ENCODE results near the gene HSD17B13.
"Not testable (repeated sequence)": the region's sequence is repeated elsewhere in the genome, so short reads cannot be mapped to it uniquely, and the experiment has no call there.

Gene HSD17B13

DNA sequence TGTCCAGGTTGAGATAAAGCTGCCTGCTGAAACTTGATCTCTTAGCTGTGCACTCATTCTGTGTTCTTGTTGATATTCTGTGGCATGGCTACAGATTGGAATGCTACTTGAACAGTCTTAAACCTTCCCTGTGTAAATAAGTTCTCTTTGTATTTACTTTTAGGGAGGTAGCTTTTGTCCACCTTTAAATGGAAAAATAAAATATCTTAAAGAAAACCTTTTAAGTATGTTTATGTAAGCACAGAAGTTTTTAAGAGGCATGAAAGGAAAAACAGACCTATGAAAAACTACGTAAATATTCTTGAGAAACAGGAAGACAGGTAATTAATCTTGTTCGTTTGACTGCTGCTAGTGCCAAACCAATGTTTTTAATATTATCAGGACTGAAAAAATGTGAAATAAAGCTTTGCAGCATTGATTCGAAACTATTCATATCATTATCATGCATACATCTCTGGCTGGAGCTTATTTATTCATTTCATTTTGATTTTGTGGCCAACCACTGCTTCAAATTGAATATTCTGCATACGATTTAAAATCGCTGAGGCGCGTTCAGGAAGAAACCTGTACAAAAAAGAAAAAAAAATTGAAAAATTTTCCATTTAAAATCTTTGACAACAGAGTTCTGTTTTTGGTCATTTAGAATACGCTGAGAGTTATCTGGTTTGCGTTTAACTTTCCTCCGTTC is 17.8 kb downstream of the HSD17B13 start:
- no peak for ATAC-seq

DNA sequence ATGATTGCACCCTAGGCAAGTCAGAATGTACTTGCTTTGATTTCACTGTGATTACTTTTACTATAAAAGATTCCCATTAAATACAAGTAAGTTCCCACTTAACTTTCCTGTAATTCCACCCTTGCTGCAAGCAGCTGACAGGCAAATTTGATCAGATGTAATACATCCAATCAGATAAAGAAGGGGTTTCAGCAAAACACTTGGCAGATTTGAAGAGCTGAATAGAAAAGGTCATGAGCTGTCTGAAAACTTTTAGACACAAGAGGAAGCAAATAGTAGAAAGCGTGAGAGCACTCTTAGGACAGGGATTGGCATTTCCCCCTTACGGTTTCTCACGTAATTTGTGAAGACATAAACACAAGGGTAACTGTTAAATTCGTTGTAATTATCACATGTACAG is 22.8 kb downstream of the HSD17B13 start:
- no peak overlapping the region for H3K4me3 Mint-ChIP-seq

More for the DNA sequence above, 17.8 kb downstream of the HSD17B13 start:
- Mint-ChIP-seq H3K9me3 (no peaks in the 10 kb centered on the region), H3K27me3 (peaks cover 2% of the 10 kb centered on the region), H3K36me3 (ENCODE audit: low read depth) (no peaks in the 10 kb centered on the region), H3K4me3 (no peak overlapping the region), H3K27ac (no peak overlapping the region), H3K4me1 (peaks cover 6% of the 10 kb centered on the region)
- DNase-seq: no peak

DNA sequence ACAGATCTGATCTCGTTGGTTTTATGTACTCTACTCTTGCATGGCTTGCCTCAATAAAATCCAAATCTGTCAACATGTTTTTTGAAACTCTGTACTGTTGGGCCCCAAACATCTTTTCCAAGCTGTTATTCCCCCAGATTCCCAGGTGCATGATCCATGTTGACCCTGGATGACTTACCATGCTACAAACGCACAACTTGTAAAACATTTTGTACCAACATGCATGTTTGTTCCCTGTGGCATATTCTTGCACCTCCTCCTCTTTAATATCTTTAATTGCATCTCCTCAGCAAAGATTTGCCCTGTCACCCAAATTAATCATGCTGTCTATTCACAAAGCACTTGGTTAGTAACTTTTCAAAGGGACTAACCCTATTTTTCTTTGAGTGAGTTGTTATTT is 24.3 kb downstream of the HSD17B13 start:
- ATAC-seq: no peak
- no peaks in the 10 kb centered on the region for H3K36me3 Mint-ChIP-seq (ENCODE audit: low read depth)
- no peaks in the 10 kb centered on the region for H3K4me1 Mint-ChIP-seq
- no peak overlapping the region for H3K4me3 Mint-ChIP-seq
- no peak overlapping the region for H3K27ac Mint-ChIP-seq
- peaks cover 14% of the 10 kb centered on the region for H3K9me3 Mint-ChIP-seq
- peaks cover 3% of the 10 kb centered on the region for H3K27me3 Mint-ChIP-seq
- DNase-seq: no peak

More for the DNA sequence above, 22.8 kb downstream of the HSD17B13 start:
- Mint-ChIP-seq H3K36me3 (ENCODE audit: low read depth) (no peaks in the 10 kb centered on the region), H3K27me3 (peaks cover 3% of the 10 kb centered on the region), H3K9me3 (peaks cover under 1% of the 10 kb centered on the region), H3K4me1 (no peaks in the 10 kb centered on the region), H3K27ac (no peak overlapping the region)
- no peak for DNase-seq
- no peak for ATAC-seq

DNA sequence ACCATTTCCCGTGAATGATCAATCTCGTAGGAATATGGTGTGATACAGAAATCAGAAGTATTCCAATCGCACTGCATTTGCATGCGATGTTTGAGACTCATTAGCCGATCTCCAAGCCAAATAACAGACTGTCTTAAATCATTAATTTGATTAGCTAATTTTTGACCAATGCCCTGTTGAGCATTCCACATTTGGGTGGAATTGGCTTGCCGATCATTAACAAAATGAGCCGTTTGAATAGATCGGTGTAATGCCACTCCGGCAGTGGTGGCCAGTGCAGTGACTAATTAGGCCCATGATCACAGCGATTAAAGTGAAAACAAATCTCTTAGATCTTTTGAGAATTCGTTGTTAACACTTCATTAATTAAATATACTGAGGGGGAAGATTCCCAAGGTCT is 27.8 kb downstream of the HSD17B13 start:
- not testable (repeated sequence) for H3K27me3 Mint-ChIP-seq; ATAC-seq; DNase-seq; H3K36me3 Mint-ChIP-seq (ENCODE audit: low read depth); H3K27ac Mint-ChIP-seq; H3K4me1 Mint-ChIP-seq; H3K4me3 Mint-ChIP-seq
- peaks cover 16% of the 10 kb centered on the region for H3K9me3 Mint-ChIP-seq

DNA sequence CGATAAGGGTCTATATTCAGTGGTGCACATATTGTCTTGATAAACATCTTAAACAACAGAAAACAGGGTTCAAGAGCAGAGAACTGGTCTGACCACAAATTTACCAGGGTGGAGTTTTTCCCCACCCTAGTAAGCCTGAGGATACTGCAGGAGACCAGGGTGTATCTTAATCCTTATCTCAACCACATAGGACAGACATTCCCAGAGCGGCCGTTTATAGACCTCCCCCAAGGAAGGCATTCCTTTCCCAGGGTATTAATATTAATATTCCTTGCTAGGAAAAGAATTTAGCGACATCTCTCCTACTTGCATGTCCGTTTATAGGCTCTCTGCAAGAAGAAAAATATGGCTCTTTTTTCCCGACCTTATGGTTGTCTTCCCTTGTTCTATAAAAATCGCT is 28.8 kb downstream of the HSD17B13 start:
- peaks cover 16% of the 10 kb centered on the region for H3K9me3 Mint-ChIP-seq
- ATAC-seq; H3K4me1 Mint-ChIP-seq; H3K4me3 Mint-ChIP-seq; H3K36me3 Mint-ChIP-seq (ENCODE audit: low read depth); DNase-seq; H3K27me3 Mint-ChIP-seq; H3K27ac Mint-ChIP-seq: not testable (repeated sequence)

DNA sequence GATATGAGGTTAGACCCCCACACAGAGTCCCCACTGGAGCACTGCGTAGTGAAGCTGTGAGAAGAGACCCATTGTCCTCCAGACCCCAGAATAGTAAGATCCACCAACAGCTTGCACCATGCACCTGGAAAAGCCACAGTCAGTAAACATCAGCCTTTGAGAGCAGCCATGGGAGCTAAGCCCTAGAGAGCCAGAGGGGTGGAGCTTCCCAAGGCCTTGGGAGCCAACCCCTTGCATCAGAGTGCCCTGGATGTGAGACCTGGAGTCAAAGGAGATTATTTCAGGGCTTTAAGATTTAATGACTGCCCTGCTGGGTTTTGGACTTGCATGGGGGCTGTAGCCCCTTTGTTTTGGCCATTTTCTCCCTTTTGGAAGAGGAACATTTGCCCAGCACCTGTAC is 35.7 kb downstream of the HSD17B13 start:
- Mint-ChIP-seq H3K9me3 (peaks cover 29% of the 10 kb centered on the region), H3K27me3 (no peaks in the 10 kb centered on the region), H3K4me3 (no peak overlapping the region), H3K4me1 (no peaks in the 10 kb centered on the region), H3K27ac (no peak overlapping the region), H3K36me3 (ENCODE audit: low read depth) (peaks cover 3% of the 10 kb centered on the region)
- ATAC-seq: no peak
- no peak for DNase-seq

DNA sequence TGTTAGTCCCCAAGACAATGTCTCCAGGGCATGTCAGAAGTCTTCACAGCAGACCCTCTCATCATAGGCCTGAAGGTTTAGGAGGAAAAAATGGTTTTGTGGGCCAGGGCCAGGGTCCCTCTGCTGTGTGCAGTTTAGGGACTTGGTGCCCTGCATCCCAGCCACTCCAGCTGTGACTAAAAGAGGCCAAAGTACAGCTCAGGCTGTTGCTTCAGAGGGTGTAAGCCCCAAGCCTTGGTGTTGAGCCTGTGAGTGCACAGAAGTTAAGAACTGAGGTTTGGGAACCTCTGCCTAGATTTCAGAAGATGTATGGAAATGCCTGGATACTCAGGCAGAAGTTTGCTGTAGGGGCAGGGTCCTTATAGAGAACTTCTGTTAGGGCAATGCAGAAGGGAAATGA is 38.4 kb downstream of the HSD17B13 start:
- not testable (repeated sequence) for H3K27ac Mint-ChIP-seq; H3K27me3 Mint-ChIP-seq; H3K4me1 Mint-ChIP-seq; H3K4me3 Mint-ChIP-seq; DNase-seq; H3K36me3 Mint-ChIP-seq (ENCODE audit: low read depth); ATAC-seq
- H3K9me3 Mint-ChIP-seq: peaks cover 29% of the 10 kb centered on the region

DNA sequence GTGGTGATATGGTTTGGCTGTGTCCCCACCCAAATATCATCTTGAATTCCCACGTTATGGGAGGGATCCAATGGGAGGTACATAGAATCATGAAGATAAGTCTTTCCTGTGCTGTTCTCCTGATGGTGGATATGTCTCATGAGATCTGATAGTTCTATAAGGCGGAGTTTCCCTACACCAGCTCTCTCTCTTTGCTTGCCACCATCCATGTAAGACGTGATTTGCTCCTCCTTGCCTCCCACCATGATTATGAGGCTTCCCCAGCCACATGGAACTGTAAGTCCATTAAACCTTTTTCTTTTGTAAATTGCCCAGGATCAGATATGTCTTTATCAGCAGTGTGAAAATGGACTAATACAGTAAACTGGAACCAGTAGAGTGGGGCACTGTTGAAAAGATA is 39.5 kb downstream of the HSD17B13 start:
- Mint-ChIP-seq H3K36me3 (ENCODE audit: low read depth) (peaks cover 3% of the 10 kb centered on the region), H3K9me3 (peaks cover 29% of the 10 kb centered on the region), H3K4me1 (no peaks in the 10 kb centered on the region), H3K27me3 (no peaks in the 10 kb centered on the region), H3K27ac (no peak overlapping the region), H3K4me3 (no peak overlapping the region)
- ATAC-seq: no peak
- DNase-seq: no peak

DNA sequence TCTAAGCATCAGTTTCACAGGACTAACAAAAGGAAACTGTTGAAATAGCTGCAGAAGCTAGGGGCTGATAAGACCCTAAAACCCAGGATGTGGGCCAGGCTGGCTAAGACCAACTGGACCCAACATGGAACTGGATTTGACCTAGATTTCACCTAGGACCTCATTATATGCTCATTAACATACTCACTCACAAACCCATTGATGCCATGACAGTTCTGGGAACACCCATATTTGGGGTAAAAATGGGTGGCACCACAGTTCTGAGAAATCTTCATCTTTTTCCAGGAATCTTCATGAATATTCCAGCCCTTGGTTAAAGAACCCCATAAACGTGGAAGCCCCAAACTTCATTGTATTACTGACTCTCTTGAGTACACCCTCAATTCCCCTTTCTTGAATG is 41.1 kb downstream of the HSD17B13 start:
- Mint-ChIP-seq H3K4me1 (no peaks in the 10 kb centered on the region), H3K9me3 (peaks cover 18% of the 10 kb centered on the region), H3K27ac (no peak overlapping the region), H3K4me3 (no peak overlapping the region), H3K36me3 (ENCODE audit: low read depth) (peaks cover 3% of the 10 kb centered on the region), H3K27me3 (no peaks in the 10 kb centered on the region)
- DNase-seq: no peak
- ATAC-seq: no peak

DNA sequence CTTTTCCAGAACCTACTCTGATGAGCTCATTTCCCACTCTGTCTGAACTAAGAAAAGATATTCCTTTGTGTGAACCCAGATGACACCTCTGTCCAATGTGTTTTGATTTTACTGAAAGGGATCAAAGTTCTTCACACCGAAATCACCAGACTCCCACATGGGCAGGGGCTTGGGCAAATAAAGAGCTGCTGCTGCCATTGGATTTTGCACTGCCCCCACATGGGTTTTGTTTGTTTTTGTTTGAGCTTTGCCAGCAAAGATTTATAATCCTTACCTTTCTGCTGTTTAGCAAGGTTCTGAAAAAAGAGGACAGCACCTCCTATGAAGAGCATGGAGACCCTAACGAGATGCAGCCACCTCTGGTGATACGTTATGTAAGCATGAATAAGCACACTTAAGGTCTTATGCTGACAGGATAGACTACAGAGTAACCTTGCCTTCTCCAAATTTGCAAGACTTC is 44.3 kb downstream of the HSD17B13 start:
- Mint-ChIP-seq H3K9me3 (peaks cover 3% of the 10 kb centered on the region), H3K4me3 (no peak overlapping the region), H3K27ac (no peak overlapping the region), H3K27me3 (peaks cover 2% of the 10 kb centered on the region), H3K36me3 (ENCODE audit: low read depth) (no peaks in the 10 kb centered on the region), H3K4me1 (no peaks in the 10 kb centered on the region)
- DNase-seq (no peak), ATAC-seq (no peak)

DNA sequence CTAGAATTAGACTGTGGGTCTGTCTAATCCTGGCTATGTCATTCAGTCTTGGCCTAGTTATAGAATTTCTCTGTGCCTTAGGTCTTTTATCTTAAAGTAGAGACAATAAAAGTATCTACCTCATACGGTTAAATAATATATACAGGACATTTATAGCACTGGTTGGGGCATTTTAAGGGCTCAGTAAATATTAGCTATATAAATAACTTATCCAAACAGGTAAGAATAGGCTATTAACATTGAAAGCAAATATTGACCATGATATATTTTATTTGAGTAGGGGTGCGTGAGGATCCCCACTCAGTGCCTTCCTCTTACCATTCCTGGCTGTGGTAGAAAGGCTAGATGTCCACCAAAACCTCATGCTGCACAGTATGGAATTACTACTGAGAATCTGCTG is 47.4 kb downstream of the HSD17B13 start:
- DNase-seq (no peak), ATAC-seq (no peak)
- Mint-ChIP-seq H3K36me3 (ENCODE audit: low read depth) (no peaks in the 10 kb centered on the region), H3K9me3 (no peaks in the 10 kb centered on the region), H3K4me3 (no peak overlapping the region), H3K27ac (no peak overlapping the region), H3K27me3 (peaks cover 2% of the 10 kb centered on the region), H3K4me1 (no peaks in the 10 kb centered on the region)

DNA sequence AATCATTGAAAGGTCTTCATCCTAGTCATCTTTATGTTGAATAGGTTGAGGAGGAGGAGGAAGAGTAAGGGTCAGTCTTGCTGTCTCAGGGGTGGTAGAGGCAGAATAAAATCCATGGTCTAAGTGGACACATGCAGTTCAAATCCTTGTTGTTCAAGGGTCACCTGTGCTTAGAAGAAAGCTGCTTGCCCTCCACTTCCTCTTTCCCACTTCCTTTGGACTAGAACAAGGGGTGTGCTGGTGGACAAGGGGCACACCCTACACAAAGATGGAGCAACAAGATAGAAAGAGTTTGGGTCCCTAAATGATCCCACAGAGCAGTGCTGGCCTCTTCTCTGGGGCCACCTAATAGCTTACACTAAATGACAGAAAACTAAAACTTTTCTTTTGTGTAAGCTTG is 47.9 kb downstream of the HSD17B13 start:
- Mint-ChIP-seq H3K27ac (no peak overlapping the region), H3K36me3 (ENCODE audit: low read depth) (no peaks in the 10 kb centered on the region), H3K4me3 (no peak overlapping the region), H3K27me3 (peaks cover 2% of the 10 kb centered on the region), H3K4me1 (no peaks in the 10 kb centered on the region), H3K9me3 (no peaks in the 10 kb centered on the region)
- ATAC-seq: no peak
- no peak for DNase-seq

DNA sequence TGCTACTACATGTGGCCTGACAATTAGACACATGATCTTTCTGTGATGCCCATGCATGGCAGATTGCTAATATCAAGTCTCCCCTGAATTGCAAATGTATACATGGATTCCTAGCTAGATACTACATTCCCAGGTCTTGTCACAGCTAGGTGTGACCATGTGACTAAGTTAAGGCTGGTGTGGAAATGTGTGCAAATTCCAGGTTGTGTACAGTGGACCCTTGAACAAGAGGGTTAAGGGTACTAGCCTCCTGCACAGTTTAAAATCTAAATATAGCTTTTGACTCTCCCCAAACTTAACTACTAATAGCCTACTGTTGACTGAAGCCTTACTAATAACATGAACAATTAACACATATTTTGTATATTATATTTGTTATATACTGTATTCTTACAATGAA is 48.4 kb downstream of the HSD17B13 start:
- Mint-ChIP-seq H3K4me1 (no peaks in the 10 kb centered on the region), H3K9me3 (no peaks in the 10 kb centered on the region), H3K4me3 (no peak overlapping the region), H3K27ac (no peak overlapping the region), H3K27me3 (peaks cover 2% of the 10 kb centered on the region), H3K36me3 (ENCODE audit: low read depth) (no peaks in the 10 kb centered on the region)
- DNase-seq: no peak
- ATAC-seq: no peak

DNA sequence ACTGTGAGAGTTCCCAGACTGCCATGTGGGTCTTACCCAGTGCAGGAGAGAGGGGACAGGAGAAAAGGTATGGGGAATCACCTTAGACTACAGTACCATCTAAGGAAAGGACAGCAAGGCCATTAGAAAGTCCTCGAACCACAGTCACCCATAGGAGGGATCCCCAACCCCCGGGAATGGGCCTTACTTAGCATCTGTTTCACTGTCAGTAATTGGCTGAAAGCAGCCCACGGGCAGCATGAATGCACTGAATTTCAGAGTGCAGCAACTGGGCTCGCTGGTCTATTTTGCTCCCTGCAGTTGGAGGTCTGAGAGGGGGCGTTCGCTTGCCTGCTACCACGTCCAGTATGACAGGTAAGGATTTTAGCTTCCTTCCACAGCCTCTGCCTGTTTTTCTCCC is 51.9 kb downstream of the HSD17B13 start:
- Mint-ChIP-seq H3K27me3 (peaks cover 2% of the 10 kb centered on the region), H3K4me1 (no peaks in the 10 kb centered on the region), H3K36me3 (ENCODE audit: low read depth) (no peaks in the 10 kb centered on the region), H3K9me3 (no peaks in the 10 kb centered on the region), H3K4me3 (no peak overlapping the region), H3K27ac (no peak overlapping the region)
- DNase-seq: no peak
- ATAC-seq: no peak

DNA sequence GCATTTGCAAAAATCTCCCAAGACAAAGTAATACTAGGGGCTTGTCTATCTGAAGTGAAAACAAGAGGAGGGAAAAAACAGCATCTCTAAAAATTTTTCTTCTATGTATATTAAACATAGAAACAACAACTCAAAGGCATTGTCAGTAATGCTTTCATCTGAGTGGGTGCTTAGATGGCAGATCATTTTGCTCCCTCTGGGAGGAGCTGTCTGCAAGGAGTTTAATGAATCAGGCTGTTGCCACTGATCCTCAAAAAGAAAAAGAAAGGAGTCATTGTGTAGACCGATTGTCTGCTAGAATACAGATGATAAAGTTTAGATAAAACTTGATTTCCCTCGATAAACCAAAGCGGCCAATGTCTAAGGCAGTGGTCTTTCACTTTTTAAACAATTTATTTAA is 52.5 kb downstream of the HSD17B13 start:
- no peaks in the 10 kb centered on the region for H3K4me1 Mint-ChIP-seq
- no peak overlapping the region for H3K27ac Mint-ChIP-seq
- DNase-seq (no peak), ATAC-seq (no peak)
- no peak overlapping the region for H3K4me3 Mint-ChIP-seq
- H3K36me3 Mint-ChIP-seq (ENCODE audit: low read depth): no peaks in the 10 kb centered on the region
- peaks cover 2% of the 10 kb centered on the region for H3K27me3 Mint-ChIP-seq
- no peaks in the 10 kb centered on the region for H3K9me3 Mint-ChIP-seq

DNA sequence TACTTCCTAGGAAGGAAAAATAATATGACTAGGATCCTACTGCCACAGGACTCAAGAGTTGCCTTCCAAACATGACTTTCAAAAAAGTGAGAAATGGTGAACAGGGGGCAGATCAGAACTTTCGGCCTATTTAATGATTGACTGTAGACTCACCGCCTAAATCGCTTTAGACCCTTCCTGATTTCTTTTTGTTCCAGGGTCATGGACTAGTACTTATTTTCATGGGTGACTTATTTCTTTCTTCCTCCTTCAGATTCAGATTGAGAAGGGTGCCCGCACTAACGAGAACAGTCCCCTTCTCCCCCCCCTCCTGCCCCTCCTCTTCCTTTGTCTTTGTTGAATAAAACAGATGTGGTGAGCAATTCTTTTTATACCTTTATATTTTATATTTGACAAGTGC is 54.3 kb downstream of the HSD17B13 start:
- no peak overlapping the region for H3K27ac Mint-ChIP-seq
- H3K4me1 Mint-ChIP-seq: no peaks in the 10 kb centered on the region
- ATAC-seq (no peak), DNase-seq (no peak)
- no peaks in the 10 kb centered on the region for H3K9me3 Mint-ChIP-seq
- no peaks in the 10 kb centered on the region for H3K36me3 Mint-ChIP-seq (ENCODE audit: low read depth)
- no peak overlapping the region for H3K4me3 Mint-ChIP-seq
- peaks cover 2% of the 10 kb centered on the region for H3K27me3 Mint-ChIP-seq

Measured in activated naive CD8-positive, alpha-beta T cell treated with anti-CD3 and anti-CD28 coated beads, Interleukin-2, amount 50 U/mL, for 24 hours (primary cell).